ENCODE results near the gene RFX8.

DNA sequence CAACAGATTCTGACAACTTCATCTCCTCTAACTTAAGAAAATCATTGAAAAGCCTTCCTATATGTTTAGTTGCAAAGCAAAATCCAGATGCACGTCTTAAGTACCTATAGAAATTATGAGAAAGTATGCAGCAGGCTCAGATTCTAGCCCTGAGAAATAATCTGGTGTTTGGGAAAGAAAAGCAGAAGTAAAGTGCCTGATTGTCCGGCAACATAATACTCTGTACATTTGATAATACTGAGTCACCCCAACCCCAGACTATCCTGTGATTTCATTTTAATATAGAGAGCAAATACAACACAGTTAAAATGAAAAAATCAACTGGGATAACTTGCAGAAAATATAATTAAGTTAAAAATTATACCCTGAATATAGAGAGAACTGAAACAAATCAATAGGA lies 13.5 kb downstream of the RFX8 start:
- TF ChIP-seq, protein P1, sequence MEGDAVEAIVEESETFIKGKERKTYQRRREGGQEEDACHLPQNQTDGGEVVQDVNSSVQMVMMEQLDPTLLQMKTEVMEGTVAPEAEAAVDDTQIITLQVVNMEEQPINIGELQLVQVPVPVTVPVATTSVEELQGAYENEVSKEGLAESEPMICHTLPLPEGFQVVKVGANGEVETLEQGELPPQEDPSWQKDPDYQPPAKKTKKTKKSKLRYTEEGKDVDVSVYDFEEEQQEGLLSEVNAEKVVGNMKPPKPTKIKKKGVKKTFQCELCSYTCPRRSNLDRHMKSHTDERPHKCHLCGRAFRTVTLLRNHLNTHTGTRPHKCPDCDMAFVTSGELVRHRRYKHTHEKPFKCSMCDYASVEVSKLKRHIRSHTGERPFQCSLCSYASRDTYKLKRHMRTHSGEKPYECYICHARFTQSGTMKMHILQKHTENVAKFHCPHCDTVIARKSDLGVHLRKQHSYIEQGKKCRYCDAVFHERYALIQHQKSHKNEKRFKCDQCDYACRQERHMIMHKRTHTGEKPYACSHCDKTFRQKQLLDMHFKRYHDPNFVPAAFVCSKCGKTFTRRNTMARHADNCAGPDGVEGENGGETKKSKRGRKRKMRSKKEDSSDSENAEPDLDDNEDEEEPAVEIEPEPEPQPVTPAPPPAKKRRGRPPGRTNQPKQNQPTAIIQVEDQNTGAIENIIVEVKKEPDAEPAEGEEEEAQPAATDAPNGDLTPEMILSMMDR (IDR thresholded peaks at IDR 0.05): no peak
- TF ChIP-seq ESRRA (IDR thresholded peaks at IDR 0.05; ENCODE audit: borderline replicate concordance, low read length) (no peak), EP300 (IDR thresholded peaks at IDR 0.05) (no peak), MAFK (IDR thresholded peaks at IDR 0.05; ENCODE audit: partially characterized antibody) (no peak), CHD2 (IDR thresholded peaks at IDR 0.05; ENCODE audit: low read length, partially characterized antibody) (no peak), POLR2A (IDR thresholded peaks at IDR 0.05; ENCODE audit: low read length) (no peak)
- TF ChIP-seq, protein P2, sequence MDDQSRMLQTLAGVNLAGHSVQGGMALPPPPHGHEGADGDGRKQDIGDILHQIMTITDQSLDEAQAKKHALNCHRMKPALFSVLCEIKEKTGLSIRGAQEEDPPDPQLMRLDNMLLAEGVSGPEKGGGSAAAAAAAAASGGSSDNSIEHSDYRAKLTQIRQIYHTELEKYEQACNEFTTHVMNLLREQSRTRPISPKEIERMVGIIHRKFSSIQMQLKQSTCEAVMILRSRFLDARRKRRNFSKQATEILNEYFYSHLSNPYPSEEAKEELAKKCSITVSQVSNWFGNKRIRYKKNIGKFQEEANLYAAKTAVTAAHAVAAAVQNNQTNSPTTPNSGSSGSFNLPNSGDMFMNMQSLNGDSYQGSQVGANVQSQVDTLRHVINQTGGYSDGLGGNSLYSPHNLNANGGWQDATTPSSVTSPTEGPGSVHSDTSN (IDR thresholded peaks at IDR 0.05): no peak
- TF ChIP-seq, protein P3, sequence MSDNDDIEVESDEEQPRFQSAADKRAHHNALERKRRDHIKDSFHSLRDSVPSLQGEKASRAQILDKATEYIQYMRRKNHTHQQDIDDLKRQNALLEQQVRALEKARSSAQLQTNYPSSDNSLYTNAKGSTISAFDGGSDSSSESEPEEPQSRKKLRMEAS (IDR thresholded peaks at IDR 0.05): no peak
- TF ChIP-seq, protein P4, sequence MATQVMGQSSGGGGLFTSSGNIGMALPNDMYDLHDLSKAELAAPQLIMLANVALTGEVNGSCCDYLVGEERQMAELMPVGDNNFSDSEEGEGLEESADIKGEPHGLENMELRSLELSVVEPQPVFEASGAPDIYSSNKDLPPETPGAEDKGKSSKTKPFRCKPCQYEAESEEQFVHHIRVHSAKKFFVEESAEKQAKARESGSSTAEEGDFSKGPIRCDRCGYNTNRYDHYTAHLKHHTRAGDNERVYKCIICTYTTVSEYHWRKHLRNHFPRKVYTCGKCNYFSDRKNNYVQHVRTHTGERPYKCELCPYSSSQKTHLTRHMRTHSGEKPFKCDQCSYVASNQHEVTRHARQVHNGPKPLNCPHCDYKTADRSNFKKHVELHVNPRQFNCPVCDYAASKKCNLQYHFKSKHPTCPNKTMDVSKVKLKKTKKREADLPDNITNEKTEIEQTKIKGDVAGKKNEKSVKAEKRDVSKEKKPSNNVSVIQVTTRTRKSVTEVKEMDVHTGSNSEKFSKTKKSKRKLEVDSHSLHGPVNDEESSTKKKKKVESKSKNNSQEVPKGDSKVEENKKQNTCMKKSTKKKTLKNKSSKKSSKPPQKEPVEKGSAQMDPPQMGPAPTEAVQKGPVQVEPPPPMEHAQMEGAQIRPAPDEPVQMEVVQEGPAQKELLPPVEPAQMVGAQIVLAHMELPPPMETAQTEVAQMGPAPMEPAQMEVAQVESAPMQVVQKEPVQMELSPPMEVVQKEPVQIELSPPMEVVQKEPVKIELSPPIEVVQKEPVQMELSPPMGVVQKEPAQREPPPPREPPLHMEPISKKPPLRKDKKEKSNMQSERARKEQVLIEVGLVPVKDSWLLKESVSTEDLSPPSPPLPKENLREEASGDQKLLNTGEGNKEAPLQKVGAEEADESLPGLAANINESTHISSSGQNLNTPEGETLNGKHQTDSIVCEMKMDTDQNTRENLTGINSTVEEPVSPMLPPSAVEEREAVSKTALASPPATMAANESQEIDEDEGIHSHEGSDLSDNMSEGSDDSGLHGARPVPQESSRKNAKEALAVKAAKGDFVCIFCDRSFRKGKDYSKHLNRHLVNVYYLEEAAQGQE (IDR thresholded peaks at IDR 0.05): no peak
